Epithelial cell of proximal tubule (primary cell): Measurements from ENCODE around the gene USP53. TPM values are rescaled to one million over a fixed set of nuclear protein-coding genes. Genes with fewer than 3 reads are reported as not detected.
"Not testable (repeated sequence)": the region's sequence is repeated elsewhere in the genome, so short reads cannot be mapped to it uniquely, and the experiment has no call there.

Source experiments
- DNase-seq: peaks from one replicate; pipeline ENCODE4 v3.0.0-alpha.2; 2011; ENCODE audit warnings: low read depth
- H3K4me3 ChIP-seq: 2 replicates; pipeline ENCODE4 v1.5.1; 2011; ENCODE audit warnings: low read depth, mild to moderate bottlenecking, low read length
- CTCF ChIP-seq: conservative IDR thresholded peaks from 2 replicates; pipeline ENCODE4 v1.5.1; 2012; ENCODE audit warnings: low read depth, mild to moderate bottlenecking, low read length
- total RNA-seq: library from RNA; depleted of rRNA; stranded (reverse); fragments of >200 nt; gene quantifications from 2 replicates; pipeline ENCODE4 v1.2.3, GENCODE V29; 2015

Gene USP53
- total RNA-seq, 1 donor from 2014 or later = 48.9 TPM

- no peak for DNase-seq
- TF ChIP-seq CTCF = no peak
- H3K4me3 ChIP-seq = no peak overlapping the region
Measured at GRCh38 chr4:119329835-119330620, 117.5 kb downstream of the USP53 start.

- not testable (repeated sequence) for H3K4me3 ChIP-seq, DNase-seq
Measured at GRCh38 chr4:119336332-119336979, 123.9 kb downstream of the USP53 start.

- no peak overlapping the region for H3K4me3 ChIP-seq
- no peak for DNase-seq
- no peak for TF ChIP-seq CTCF
Measured at GRCh38 chr4:119337010-119337409, 124.5 kb downstream of the USP53 start.

- H3K4me3 ChIP-seq, DNase-seq: not testable (repeated sequence)
Measured at GRCh38 chr4:119339895-119340294, 127.4 kb downstream of the USP53 start.

- DNase-seq, H3K4me3 ChIP-seq: not testable (repeated sequence)
Measured at GRCh38 chr4:119343293-119343692, 130.8 kb downstream of the USP53 start.

Other genes starting within 250 kb of the USP53 start
- gene MYOZ2, start 76.9 kb upstream of the USP53 start, total RNA-seq = 0.40 TPM in 1 of 2 replicates, not detected in the other
- gene FABP2, start 109.4 kb downstream of the USP53 start, total RNA-seq = not detected in 2 replicates